Measurements from ENCODE around the gene ZFP36L2. TPM values are rescaled to one million over a fixed set of nuclear protein-coding genes. Genes with fewer than 3 reads are reported as not detected.

Gene ZFP36L2
- total and polyA plus RNA-seq, 10 donors: 72.4 to 223 (median 119) TPM

DNA sequence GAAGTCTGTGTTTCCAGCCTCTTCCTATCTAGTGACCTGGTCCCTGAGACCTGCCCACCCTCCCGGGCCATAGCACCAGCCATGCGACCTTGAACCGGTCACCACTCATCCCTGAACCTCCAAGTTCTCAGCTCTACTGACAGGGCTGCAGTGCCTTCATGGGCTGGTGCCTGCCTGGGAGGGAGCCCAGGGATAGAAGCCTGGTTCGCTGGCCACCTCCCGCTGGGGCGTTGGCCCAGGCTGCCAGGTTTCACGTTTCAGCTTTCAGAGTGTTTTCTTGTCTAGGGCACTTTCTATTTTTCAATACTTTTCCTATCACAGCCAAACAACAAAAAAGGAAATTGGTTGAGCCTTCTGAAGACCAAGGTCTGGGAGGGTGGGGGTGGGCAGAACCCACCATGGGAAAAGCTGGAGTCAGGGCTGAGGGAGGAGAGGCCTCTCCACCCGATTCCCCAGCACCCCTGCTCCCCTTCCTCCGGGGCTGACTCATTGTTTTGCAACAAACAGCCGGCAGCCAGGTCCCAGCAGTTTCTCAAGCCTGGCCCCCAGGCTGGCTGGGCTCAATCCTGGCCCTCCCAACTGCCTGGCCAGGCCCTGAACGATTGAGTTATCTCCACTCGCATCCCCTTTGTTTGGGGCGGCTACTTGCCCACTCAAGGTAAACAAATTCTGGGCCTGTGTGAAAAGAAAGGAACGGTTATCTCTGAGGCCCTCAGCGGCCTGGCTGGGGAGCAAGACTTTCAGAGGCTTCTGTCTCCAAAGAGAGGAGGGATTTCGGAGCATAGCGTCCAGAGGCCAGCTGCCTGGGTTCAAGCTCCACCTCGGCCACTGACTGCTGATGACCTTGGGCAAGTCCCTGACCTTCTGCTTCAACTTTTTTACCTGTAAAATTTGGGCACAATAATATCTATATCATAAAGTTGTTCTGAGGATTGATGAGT lies 47.5 kb downstream of the ZFP36L2 start:
- peak overlapping the region in 1 of 8 donors; percentile 36 for H3K4me3 ChIP-seq
- H3K27me3 ChIP-seq (replicated peaks in 1 of 7): no peaks in the 10 kb centered on the region
- TF ChIP-seq, protein P1, sequence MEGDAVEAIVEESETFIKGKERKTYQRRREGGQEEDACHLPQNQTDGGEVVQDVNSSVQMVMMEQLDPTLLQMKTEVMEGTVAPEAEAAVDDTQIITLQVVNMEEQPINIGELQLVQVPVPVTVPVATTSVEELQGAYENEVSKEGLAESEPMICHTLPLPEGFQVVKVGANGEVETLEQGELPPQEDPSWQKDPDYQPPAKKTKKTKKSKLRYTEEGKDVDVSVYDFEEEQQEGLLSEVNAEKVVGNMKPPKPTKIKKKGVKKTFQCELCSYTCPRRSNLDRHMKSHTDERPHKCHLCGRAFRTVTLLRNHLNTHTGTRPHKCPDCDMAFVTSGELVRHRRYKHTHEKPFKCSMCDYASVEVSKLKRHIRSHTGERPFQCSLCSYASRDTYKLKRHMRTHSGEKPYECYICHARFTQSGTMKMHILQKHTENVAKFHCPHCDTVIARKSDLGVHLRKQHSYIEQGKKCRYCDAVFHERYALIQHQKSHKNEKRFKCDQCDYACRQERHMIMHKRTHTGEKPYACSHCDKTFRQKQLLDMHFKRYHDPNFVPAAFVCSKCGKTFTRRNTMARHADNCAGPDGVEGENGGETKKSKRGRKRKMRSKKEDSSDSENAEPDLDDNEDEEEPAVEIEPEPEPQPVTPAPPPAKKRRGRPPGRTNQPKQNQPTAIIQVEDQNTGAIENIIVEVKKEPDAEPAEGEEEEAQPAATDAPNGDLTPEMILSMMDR (IDR thresholded peaks at IDR 0.05 in 8 of 11, conservative IDR thresholded peaks at IDR 0.05 in 3 of 11): no peak
- peak; percentile 32 to 61 (median 49) for TF ChIP-seq POLR2AphosphoS5 (IDR thresholded peaks at IDR 0.05)
- H3K27ac ChIP-seq: peak overlapping the region; percentile 58 to 95 (median 78)
- no peaks in the 10 kb centered on the region for H3K36me3 ChIP-seq
- DNase-seq: peak; percentile 89
- peaks cover 10 to 60% (median 53%) of the 10 kb centered on the region in 6 donors for H3K4me1 ChIP-seq
- 39 to 54% (median 49%) methylated on average over 18 of the region's 18 CpGs for WGBS, 5 donors
- intact Hi-C loops (cut with DNase I; ENCODE audit: low total_unique reads): no loop called here
- peaks cover 0 to 28% (median 14%) of the 10 kb centered on the region in 8 donors for H3K9me3 ChIP-seq

DNA sequence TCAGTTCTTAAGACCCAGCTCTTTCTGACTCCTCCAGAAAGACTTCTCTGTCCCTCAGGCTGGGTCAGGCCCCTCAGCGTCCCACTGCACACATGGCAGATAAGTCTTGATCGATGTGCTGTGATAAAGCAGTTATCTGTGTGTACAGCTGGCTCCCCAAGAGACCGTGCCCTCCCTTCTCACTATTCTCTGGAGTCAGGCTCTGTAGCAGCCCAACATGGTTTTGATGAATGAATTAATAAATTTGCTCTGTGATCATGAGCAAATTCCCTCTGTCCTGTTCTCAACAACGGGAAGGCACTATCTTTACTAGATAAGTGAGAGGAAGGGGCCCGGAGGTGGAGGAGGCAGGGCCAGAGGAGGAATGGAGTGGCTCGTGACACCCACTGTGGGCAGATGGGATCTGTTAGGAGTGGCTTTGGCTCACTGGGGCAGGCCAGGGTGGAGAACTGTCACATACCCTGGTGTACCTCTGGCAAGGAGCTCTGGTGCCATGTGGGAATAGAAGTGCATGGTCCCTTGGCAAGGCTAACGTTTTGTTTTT lies 48.3 kb downstream of the ZFP36L2 start:
- no peaks in the 10 kb centered on the region for H3K36me3 ChIP-seq
- peaks cover 17 to 67% (median 60%) of the 10 kb centered on the region in 6 donors for H3K4me1 ChIP-seq
- peak overlapping the region in 1 of 8 donors; percentile 36 for H3K4me3 ChIP-seq
- peaks cover 0 to 28% (median 14%) of the 10 kb centered on the region in 8 donors for H3K9me3 ChIP-seq
- H3K27ac ChIP-seq: peak overlapping the region; percentile 58 to 95 (median 78)
- WGBS, 5 donors: 53 to 68% (median 58%) methylated on average over 7 of the region's 7 CpGs
- TF ChIP-seq POLR2A (IDR thresholded peaks at IDR 0.05): no peak
- peak in 1 of 3 donors; percentile 14 for TF ChIP-seq POLR2AphosphoS5 (IDR thresholded peaks at IDR 0.05)
- TF ChIP-seq, protein P1 (IDR thresholded peaks at IDR 0.05 in 8 of 11, conservative IDR thresholded peaks at IDR 0.05 in 3 of 11): no peak
- H3K27me3 ChIP-seq (replicated peaks in 1 of 7): no peaks in the 10 kb centered on the region
- intact Hi-C loops (cut with DNase I; ENCODE audit: low total_unique reads): no loop called here
- no peak for DNase-seq

DNA sequence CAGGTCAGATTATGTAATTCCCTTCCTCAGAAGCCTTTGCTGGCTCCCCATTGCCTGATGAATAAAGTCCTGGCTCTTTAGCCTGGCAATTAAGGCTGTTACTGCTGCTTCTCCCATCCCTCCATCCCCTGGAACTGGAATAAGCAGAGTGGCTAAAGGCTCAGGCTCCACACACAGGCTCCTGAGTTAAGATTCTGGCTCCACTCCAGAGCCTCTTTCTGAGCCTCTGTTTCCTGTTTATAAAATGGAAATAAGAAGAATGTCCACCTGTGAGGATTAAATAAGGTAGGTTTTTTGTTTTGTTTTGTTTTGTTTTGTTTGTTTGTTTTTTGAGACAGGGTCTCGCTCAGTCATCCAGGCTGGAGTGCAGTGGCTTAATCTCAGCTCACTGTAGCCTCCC lies 50.0 kb downstream of the ZFP36L2 start:
- peaks cover 19 to 84% (median 76%) of the 10 kb centered on the region in 6 donors for H3K4me1 ChIP-seq
- no peaks in the 10 kb centered on the region for H3K36me3 ChIP-seq

More for the DNA sequence above, 50.0 kb downstream of the ZFP36L2 start:
- WGBS, 5 donors: 90 to 100% (median 96%) methylated on average over 1 of the region's 1 CpG
- H3K27me3 ChIP-seq (replicated peaks in 1 of 7): no peaks in the 10 kb centered on the region
- intact Hi-C loops (cut with DNase I; ENCODE audit: low total_unique reads): no loop called here
- no peak for DNase-seq
- no peak overlapping the region for H3K4me3 ChIP-seq
- no peak for TF ChIP-seq POLR2A (IDR thresholded peaks at IDR 0.05)
- no peak for TF ChIP-seq POLR2AphosphoS5 (IDR thresholded peaks at IDR 0.05)
- TF ChIP-seq, protein P1 (IDR thresholded peaks at IDR 0.05 in 8 of 11, conservative IDR thresholded peaks at IDR 0.05 in 3 of 11): no peak
- H3K9me3 ChIP-seq: peaks cover 0 to 28% (median 14%) of the 10 kb centered on the region in 8 donors
- peak overlapping the region in 6 of 8 donors; percentile 50 to 95 (median 88) for H3K27ac ChIP-seq

Measured in spleen (tissue), 11 donors.